ENCODE data around the gene HOXB9.

HOXB9 gene

DNA sequence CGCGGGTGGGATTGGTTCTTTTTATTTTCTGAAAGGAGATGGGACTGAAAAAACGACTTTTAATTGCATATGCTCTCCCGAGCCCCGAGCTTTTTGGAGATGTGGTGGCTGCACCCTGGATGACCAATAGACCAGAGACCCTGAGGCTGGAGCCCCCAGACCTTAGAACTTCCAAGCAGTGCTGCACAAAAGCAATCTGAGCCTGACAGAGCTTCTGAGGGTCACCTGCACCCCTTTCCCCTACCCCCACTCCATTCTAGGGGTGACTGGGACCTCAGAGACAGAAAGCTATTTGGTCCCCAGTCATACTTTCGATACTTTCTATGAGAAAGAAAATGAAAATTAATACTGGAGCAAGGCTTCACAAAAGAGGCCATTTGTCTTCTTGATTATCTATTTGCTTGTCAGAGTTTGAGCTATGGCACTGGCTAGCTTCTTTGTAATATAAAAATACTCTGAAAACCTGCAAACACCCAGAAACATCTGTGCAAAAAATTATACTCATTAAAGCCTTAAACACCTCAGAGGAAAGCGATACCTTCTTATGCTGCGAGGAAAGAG lies 51.6 kb downstream of the HOXB9 start:
- Histone ChIP-seq H3K9me2 (replicated peaks; ENCODE audit: insufficient read depth, low read length) (no peaks in the 10 kb centered on the region), H3K4me2 (ENCODE audit: low read depth, low read length) (no peak overlapping the region), H3K27me3 (replicated peaks; ENCODE audit: insufficient read depth, low read length) (no peaks in the 10 kb centered on the region), H3K4me3 (ENCODE audit: low read length) (no peak overlapping the region), H4K20me1 (ENCODE audit: insufficient read depth, low read length) (no peaks in the 10 kb centered on the region), H3F3A (ENCODE audit: insufficient read depth, low read length) (no peaks in the 10 kb centered on the region), H3K27ac (ENCODE audit: low read length) (no peak overlapping the region), H3K9ac (ENCODE audit: low read length) (no peak overlapping the region), H3K4me1 (ENCODE audit: low read length) (peaks cover 8% of the 10 kb centered on the region), H3K36me3 (replicated peaks; ENCODE audit: insufficient read depth, low read length) (no peaks in the 10 kb centered on the region), H3K9me3 (replicated peaks; ENCODE audit: insufficient read depth, low read length) (no peaks in the 10 kb centered on the region), H3K79me2 (ENCODE audit: low read length) (peaks cover 12% of the 10 kb centered on the region), H2AFZ (ENCODE audit: low read length) (no peak overlapping the region)
- DNase-seq = no peak
- TF ChIP-seq EZH2 (optimal IDR thresholded peaks at IDR 0.05; ENCODE audit: low read depth, low read length) = no peak
- TF ChIP-seq, protein P1, sequence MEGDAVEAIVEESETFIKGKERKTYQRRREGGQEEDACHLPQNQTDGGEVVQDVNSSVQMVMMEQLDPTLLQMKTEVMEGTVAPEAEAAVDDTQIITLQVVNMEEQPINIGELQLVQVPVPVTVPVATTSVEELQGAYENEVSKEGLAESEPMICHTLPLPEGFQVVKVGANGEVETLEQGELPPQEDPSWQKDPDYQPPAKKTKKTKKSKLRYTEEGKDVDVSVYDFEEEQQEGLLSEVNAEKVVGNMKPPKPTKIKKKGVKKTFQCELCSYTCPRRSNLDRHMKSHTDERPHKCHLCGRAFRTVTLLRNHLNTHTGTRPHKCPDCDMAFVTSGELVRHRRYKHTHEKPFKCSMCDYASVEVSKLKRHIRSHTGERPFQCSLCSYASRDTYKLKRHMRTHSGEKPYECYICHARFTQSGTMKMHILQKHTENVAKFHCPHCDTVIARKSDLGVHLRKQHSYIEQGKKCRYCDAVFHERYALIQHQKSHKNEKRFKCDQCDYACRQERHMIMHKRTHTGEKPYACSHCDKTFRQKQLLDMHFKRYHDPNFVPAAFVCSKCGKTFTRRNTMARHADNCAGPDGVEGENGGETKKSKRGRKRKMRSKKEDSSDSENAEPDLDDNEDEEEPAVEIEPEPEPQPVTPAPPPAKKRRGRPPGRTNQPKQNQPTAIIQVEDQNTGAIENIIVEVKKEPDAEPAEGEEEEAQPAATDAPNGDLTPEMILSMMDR (IDR thresholded peaks at IDR 0.05; ENCODE audit: low read length) = no peak
- no peak for TF ChIP-seq EZH2phosphoT487 (IDR thresholded peaks at IDR 0.05; ENCODE audit: low read length)

- no peaks in the 10 kb centered on the region for H3K27me3 ChIP-seq (replicated peaks; ENCODE audit: insufficient read depth, low read length)
- no peaks in the 10 kb centered on the region for H3F3A ChIP-seq (ENCODE audit: insufficient read depth, low read length)
- TF ChIP-seq EZH2 (optimal IDR thresholded peaks at IDR 0.05; ENCODE audit: low read depth, low read length) (no peak), EZH2phosphoT487 (IDR thresholded peaks at IDR 0.05; ENCODE audit: low read length) (no peak)
- TF ChIP-seq, protein P1 (IDR thresholded peaks at IDR 0.05; ENCODE audit: low read length) = no peak
- H3K79me2 ChIP-seq (ENCODE audit: low read length) = peaks cover 6% of the 10 kb centered on the region
- H3K9me3 ChIP-seq (replicated peaks; ENCODE audit: insufficient read depth, low read length) = no peaks in the 10 kb centered on the region
- no peak overlapping the region for H3K27ac ChIP-seq (ENCODE audit: low read length)
- no peak for DNase-seq
- no peaks in the 10 kb centered on the region for H3K36me3 ChIP-seq (replicated peaks; ENCODE audit: insufficient read depth, low read length)
- H4K20me1 ChIP-seq (ENCODE audit: insufficient read depth, low read length) = no peaks in the 10 kb centered on the region
- H3K4me2 ChIP-seq (ENCODE audit: low read depth, low read length) = no peak overlapping the region
- peaks cover 8% of the 10 kb centered on the region for H3K4me1 ChIP-seq (ENCODE audit: low read length)
- no peak overlapping the region for H2AFZ ChIP-seq (ENCODE audit: low read length)
- H3K9ac ChIP-seq (ENCODE audit: low read length) = no peak overlapping the region
- no peaks in the 10 kb centered on the region for H3K9me2 ChIP-seq (replicated peaks; ENCODE audit: insufficient read depth, low read length)
- no peak overlapping the region for H3K4me3 ChIP-seq (ENCODE audit: low read length)
These were observed 54.2 kb downstream of the HOXB9 start for GRCh38 chr17:48571826-48572417.

Measured in MM.1S (cell line).